GM19395 (cell line): Measurements from ENCODE around the gene LTBP2.

Experiments
- ATAC-seq: cut with Tn5 transposase; IDR thresholded peaks from one replicate; pipeline ENCODE4 v1.9.1; 2021; ENCODE audit warnings: mild to moderate bottlenecking, moderate library complexity; ENCODE audit not compliant: unreplicated experiment

The LTBP2 gene

DNA sequence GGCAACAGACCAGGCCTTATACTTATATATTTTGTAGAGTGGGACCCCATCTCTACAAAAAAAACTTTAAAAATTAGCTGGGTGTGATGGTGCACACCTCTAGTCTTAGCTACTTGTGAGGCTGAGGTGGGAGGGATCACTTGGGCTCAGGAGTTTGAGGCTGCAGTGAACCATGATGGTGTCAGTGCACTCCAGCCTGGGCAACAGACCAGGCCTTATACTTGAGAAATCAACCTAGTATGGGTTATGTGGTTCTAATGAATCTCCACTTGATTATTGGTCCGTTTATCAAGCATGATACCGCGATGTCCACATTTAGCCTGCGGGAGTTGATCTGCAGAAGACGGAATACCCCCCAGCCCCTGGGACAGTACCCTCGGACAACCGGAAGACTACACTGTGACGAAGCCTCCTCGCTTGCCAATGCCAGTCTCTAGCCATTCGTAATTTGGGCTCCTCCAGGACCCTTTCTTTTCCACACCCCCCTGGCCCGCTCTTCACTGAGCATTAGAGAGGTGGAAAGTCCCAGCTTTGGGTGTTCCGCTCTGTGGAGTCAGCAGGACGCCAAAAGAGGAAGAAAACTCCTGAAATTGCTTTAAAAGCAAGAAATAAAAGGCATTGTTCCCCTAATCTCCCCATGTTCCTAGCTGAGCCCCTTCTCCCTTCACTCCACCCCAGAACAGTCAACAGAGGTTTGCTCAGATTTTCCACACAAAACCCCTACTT lies 19.4 kb downstream of the LTBP2 start:
- ATAC-seq = no peak

DNA sequence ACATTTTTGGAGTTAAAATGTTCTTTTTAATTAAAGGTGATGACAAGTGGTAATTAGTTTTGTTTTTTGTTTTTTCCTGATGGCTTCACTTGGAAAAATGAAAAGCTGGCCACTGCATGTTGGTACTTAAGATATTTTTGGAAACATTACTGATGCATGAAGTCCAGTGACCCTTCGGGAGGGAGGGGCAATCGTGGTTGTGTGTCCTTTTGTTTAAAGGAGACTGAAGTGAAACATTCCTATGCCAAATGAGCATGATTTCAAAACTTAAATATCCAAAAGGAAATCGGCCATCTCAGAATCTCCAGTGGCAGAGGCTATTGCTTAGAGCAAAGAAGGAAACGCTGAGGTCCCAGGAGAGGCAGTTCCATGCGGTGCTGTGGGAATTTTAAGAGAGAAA lies 20.1 kb downstream of the LTBP2 start:
- no peak for ATAC-seq

DNA sequence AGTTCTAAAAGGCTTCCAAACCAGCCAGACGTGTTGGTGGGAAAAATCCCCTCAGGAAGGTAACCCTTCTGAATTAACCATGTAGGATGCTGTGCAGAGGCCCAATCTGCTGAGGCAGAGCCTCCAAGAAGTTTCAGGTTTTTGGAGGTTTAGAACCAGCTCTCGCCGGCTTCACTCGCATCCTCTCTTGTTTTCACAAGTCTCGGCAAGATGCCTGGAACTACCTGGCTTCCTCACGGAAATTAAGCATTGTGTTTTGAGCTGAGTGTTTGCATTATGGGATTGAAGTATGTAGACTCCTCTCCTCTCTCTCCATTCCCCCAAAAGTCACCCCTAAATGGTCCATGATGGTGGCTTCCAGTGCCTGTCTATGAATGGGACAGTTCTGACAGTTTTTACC lies 20.6 kb downstream of the LTBP2 start:
- no peak for ATAC-seq

DNA sequence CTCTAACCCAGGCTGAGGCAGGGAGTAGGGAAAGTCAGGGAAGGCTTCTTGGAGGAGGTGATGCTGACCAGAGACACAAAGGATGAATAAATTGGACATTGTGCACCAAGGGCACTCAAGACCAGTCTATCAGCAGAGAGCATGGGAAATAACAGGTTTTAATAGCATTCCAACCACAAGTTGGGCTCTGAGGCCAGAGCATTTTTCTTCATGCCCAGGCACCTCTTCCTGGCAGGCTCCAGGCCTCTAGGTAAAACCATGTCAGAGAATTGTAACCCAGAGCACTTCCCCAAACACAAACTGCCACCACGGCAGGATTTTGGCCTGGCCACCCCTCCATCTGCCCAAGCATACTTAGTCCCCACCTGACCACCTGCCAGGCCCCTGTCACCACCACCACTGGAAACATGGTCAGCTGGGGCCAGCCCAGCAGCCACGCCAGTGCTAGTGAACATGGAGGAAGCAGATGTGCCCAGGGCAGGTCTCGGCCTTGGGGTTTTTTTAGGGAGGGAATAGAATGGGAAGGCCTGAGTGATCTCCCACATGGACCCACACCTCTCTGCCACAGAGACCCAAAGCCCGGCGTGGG lies 22.7 kb downstream of the LTBP2 start:
- ATAC-seq = no peak

DNA sequence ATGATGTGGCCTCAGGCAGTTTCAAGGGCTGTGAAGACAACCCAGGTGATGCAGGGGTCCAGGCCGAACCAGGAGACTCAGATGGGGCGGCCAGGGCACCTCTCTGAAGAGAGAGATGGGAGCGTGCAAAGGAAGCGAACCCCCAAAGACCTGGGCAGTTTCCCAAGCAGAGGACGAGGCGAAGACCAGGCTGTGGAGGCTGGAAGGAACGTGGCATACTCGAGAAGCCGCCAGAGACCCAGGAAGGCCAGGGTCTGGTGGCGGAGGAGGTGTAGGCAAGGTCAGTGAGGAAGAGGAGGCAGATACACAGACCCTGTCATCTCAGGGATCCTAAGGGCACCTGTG lies 24.7 kb downstream of the LTBP2 start:
- no peak for ATAC-seq

DNA sequence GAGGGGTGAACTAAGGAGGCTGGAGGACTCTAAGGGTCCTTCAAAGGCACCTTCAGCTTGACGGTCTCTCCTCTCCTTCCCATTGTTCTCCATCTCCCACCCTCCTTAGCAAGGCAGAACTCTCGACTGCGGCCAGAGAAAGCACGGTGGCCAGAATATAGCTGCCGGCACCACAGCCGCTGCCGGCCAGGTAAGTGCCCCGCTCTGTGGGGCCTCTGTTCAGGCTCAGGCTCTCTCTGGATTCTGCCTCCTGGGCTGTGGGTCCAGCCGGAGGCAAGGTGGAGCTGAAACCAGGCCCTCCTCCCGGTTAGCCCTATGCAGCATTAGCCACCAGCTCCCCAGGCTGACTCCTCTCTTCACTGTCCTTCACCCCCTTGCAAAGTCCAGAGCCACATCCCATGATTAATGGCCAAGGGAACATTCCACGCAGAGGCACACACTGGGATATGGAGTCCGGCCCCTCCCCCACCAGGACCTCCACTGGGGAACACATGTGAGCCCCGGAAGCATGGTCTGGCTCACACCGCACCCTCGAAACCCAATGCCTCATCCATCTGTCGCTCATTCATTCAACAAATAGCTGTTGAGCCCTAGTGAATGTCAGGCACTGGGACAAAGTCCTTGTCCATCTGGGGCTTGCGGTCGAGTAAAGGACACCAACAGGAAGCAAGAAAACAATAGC lies 25.2 kb downstream of the LTBP2 start:
- no peak for ATAC-seq

DNA sequence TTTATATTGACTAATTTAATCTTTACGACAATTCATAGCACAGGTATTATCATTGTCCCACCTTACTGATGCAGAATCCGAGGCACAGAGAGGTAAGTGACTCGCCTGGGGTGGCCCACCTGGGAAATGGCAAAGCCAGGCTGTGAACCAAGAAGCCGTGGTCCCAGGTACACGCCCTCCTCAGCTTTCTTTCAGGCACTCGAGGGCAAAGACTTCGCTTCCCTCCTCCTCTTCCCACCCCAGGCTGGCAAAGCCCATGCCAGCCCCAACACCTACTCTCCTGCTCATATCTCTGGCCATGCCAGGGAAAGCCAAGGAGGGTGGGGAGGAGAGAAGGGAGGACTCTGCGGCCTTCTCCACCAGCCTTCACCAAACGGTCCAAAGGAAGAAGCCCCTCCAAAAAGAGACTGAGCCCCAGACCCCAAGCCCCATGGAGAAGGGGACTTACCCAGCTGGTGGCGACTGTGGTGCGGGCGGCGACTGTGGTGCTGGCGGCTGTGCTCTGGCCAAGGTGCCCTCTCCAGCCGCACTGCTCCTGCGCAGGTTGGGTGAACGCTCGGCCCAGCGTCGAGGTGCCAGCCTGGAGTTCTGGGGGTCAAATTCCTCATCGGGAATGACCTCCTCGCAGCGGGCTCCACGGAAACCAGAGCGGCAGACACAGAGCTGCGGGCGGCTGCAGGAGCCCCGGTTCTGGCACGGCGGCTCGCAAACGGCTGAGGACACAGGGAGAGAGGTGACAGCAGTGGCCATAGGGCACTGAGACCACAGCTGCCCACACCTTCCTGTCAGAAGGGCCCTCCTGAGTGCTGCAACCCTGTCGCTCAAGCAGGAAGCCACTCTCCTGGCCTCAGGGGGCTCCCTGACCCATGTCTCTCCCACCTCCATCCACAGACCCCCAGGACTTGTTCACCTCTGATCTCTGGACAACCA lies 26.4 kb downstream of the LTBP2 start:
- no peak for ATAC-seq

DNA sequence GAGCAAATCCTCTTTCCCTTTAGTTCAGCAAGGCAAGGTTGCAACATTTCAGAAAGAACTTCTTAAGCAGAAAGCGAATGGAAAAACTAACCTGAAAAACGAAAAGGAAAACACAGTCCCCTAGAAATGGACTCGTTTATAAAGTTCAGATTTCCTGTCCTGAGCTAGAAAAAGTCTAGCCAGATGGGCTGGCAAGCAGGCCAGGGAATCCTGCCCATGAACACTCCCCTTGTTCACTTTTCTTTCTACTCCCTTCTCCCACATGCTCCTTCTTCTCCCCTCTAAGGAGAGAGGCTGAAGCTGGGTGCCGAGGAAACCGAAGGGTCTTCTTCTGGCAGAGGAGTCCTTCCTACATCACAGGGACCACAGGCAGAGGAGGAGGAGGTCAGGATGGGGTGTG lies 27.1 kb downstream of the LTBP2 start:
- no peak for ATAC-seq

DNA sequence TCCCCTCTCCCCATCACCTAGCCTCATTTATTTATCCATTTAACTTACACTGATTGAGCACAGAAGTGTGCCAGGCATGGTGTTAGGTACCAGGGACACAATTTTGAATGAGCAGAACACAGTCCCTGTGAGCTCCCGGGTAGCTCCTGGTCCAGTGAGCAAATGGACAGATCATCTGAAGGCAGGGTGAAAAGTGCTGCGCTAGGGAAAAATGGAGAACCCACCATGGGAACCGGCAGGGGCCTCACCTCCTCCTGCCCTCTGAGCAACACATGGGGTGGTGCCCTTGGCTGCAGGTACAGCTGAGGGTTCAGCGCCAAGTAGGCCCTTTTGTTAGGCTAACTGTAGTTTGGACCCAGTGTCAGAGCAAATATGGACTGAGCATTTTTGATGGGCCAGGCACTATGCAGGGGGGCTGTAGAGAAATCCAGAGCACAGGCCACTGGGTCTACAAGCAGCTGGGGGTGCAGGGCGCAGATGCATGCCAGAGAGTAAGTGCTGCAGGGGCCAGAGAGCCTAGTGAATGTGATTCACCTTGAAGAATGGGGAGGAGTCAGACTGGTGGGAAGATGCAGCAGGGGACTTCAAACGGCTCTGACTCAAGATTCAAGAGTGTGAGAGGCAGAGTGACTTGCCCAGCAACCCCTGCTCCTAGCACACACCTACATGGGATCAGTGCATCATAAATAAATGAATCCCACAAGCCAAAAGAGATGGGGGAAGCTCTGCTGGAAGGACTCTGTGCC lies 28.2 kb downstream of the LTBP2 start:
- no peak for ATAC-seq

DNA sequence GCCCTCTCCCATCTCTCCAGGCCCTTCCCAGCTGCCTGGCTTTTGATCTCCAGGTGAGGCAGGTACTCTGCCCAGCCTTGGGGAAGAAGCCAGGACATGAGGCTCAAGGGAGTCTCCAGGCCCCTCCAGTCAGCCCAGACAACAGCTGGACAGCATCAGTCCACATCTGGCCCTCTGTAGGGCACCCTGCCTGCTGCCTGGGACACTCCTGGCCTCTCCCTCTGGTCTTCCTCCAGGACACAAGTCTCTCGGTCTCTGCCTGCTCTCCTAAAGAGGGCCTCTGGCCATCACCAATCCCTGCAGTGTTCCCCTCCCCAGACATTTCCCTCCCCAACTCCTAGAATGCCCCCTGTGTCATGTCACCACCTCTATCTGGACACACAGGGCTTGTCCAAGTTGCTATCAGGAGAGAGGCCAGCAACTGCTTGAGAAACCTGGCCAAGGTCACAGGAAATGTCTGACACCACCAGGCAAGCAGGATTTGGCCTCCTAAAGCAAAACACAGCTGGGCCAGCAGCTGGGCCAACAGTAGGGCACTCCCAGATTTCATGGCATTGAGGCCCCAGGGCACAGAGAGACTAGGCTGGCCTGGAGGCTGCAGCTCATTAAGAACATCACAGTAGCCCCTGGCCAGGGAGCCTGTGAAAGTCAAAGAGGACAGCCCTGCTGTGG lies 29.0 kb downstream of the LTBP2 start:
- no peak for ATAC-seq

DNA sequence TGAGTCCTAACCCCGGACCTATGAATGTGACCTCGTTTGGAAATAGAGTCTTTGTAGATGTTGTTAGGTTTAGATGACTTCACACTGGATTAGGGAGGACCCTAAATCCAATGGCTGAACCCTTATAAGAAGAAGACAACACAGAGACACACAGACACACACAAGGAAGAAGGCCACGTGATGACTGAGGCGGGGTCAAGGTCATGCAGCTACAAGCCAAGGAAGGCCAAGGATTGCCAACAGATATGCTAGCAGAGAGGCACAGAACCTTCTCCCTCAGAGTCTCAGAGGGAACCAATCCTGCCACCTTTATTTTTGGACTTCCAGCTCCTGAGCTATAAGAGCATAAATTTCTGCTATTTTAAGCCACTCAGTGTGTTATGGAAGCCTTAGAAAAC lies 31.8 kb downstream of the LTBP2 start:
- ATAC-seq = no peak

DNA sequence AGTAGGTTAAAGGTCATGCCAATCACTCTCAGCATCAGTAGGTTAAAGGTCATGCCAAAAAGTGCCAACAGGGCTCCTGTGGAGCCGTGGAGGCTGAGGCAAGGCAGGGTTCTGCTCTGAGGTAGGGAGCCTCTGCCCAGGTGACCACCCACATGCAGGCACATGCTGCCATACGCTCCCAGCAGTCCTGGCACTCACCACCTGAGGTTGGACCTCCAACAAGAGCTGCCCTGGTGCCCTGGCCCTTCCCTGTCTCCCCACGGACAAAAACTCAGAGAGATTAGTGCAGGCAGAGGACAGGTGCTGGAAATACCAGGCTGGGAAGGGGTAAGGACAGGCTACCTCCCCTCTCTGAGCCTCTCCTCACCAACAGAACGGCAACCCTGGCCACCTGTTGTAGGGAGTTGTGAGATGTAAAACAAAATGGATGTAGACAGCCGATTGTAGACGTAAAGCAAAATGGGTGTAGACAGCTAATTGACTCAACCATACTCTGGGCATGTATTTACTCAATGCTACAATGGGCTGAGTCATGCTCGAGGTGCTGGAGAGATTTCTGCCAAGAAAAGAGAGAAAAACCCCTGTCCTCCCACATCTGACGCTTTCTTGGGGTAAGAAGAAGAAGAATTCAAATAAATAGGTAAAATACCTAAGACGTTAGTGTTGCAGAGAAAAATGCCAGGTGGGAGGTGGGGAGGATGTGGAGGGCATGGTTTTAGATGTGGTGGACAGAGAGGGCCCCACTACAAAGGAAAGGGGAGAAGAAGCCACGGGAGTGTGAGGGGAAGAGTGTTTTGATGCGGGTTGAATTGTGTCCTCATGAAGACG lies 32.4 kb downstream of the LTBP2 start:
- ATAC-seq = no peak

DNA sequence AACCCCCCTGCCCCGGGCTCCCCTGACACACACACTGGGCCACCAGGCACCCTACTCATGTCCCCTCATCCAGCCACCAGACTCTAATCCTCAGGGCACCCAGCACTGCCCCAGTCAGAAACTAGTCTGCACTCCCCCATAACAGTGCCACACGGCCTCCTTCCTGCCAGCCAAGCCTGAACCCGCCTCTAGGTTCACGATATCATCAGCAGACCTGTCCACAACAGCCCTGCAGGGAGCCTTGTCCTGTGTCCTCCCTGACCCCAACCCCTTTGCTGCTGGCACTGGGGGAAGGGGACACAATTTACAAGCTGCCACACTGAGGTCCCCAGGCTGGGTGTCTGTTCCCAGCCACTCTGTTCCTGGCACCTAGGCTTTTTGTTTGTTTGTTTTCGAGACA lies 33.6 kb downstream of the LTBP2 start:
- ATAC-seq = no peak

DNA sequence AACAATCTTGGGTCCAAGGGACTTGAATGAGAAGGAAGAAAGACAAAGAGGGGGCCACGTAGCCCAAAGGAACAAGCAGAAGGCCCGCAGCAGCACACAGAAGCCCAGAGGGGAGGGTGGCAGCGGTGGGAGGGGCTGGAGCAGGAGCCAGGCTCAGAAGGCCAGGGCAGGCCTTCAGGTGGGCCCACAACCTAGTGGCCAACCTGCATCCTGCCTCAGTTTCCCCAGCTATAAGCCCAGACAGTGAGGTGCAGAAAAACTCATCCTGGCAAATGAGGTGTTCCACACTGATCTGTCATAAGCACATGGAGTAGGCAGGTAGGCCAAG lies 34.1 kb downstream of the LTBP2 start:
- ATAC-seq = no peak

DNA sequence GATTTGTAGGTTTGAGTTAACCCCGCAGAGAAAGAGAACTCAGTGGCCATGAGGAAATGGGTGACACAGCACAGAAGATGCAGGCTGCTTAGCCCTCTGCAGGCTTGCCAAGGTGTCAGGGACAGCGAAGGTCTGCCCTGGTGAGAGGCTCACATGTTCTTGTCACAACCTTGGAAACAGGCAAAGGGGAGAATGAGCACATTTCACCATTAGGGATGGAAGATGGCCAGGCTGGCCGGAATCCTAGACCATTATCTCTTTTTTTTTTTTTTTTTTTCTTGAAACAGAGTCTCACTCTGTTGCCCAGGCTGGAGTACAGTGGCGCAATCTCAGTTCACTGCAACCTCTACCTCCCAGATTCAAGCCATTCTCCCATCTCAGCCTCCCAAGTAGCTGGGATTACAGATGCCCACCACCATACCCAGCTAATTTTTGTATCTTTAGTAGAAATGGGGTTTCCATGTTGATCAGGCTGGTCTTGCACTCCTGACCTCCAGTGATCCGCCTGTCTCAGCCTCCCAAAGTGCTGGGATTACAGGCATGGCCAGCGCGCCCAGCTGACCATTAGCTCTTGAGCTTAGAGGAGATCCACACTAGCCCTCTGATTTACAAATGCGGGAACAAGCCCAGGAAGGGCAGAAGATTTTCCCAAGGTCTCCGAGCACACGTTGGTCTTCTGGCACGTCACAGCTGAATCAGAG lies 34.6 kb downstream of the LTBP2 start:
- no peak for ATAC-seq

DNA sequence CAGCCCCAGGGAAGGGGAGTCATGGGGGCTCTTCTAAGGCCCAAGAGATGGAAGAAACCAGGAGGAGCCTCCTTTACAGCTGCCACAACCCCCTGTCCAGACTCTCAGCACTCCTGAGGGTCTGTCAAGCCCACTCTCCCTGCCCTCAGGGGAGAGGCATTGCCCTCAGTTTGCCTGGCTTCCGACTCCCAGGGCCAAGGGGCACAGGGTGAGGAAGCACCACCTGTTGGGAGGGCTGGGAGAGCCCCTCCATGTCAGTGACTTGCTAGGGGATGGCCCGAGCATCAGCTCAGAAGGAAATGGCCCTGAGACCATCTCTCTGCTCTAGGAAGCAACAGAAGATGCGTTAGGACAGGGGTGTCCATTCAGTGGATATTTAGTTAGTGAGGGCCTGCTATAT lies 36.1 kb downstream of the LTBP2 start:
- ATAC-seq = no peak

DNA sequence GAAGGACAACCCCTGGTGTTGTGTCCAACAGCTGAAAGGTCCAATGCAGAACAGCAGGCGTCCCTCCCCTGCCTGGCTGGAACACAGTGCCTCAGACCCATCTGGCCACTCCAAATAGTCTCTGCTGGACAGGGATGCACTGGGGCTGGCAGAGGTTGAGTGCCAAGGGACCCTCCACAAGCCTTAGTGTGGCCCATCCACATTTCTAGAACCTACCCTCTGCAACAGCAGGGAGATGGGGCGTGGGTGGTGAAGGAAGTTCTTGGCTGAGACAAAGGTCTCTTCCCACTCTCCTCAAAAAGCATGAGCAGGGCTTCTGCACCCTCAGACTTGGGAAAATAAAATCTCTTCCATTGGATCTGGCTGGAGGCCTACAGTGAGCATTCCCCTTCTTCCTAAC lies 36.5 kb downstream of the LTBP2 start:
- no peak for ATAC-seq

DNA sequence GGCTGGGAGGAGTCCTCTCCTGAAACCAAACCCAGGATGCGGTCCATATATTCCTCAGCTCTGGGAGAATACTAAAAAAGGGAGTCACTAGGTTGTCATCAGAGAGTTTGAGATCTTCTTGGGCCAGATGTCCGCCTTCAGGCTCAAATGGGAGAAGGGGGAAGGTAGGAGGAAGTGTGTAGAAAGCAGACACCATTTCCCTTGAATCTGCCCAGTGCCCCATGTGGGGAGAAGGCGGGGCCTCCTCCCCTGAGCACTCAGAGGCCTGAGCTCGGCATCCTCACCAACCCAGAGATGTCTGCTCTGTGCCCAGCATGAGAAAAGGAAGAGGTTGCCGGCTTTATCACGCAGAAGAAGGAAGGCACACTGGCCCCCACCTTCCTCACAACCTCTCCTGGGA lies 37.3 kb downstream of the LTBP2 start:
- ATAC-seq = no peak

DNA sequence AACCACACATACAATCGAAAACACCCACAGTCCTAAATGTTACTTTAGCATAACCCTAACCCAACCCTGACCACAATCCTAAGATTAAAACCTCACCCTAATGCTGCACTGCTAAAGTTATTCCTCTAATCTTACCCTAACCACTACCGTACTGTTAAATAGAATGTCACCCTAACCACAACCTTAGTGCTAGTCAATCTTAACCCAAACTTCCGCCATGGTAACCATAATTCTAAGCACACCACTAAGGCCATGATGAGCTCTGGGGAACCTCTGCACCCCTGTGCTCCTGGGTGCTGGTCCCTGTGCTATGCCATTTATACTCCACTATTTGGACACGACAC lies 38.0 kb downstream of the LTBP2 start:
- ATAC-seq = no peak
